CD4-positive, alpha-beta memory T cell (primary cell): Measurements from ENCODE around the gene LIN7A. TPM values are rescaled to one million over a fixed set of nuclear protein-coding genes. Genes with fewer than 3 reads are reported as not detected.

Source experiments
- CTCF ChIA-PET: fragments of 350-600 bp; sonication (Branson Sonifier 250); formaldehyde crosslinking; loops from one replicate; lab custom pipeline; 2021; ENCODE audit warnings: inconsistent platforms; ENCODE audit not compliant: partially characterized antibody; lab: Charles Lee
- POLR2A ChIA-PET: fragments of 350-600 bp; sonication (Branson Sonifier 250); formaldehyde crosslinking; loops from one replicate; lab custom pipeline; 2021; ENCODE audit not compliant: partially characterized antibody; lab: Charles Lee
- DNase-seq, 5 donors: peaks; one replicate each; pipeline versions ENCODE4 v3.0.0 to v3.0.0-alpha.2; 2020 to 2022; ENCODE audit warnings: mixed read lengths in 1 of 5
- H3K27ac ChIP-seq: one replicate; pipeline ENCODE4 v1.7.0; 2013; ENCODE audit warnings: low read depth, low read length
- H3K27me3 ChIP-seq: 2 replicates; pipeline ENCODE4 v1.7.0; 2013; ENCODE audit warnings: mild to moderate bottlenecking, low read length, moderate library complexity; ENCODE audit not compliant: insufficient read depth
- H3K36me3 ChIP-seq: 2 replicates; pipeline ENCODE4 v1.7.0; 2013; ENCODE audit warnings: mild to moderate bottlenecking, low read length, moderate library complexity; ENCODE audit not compliant: insufficient read depth
- H3K4me1 ChIP-seq: 2 replicates; pipeline ENCODE4 v1.7.0; 2013; ENCODE audit warnings: mild to moderate bottlenecking, low read length, moderate library complexity; ENCODE audit not compliant: insufficient read depth
- H3K4me3 ChIP-seq, 2 donors: one replicate each; pipeline ENCODE4 v1.7.0; 2013; ENCODE audit warnings: low read length in 2 of 2, mild to moderate bottlenecking in 1 of 2
- H3K9me3 ChIP-seq, 2 donors: one replicate each; pipeline ENCODE4 v1.7.0; 2013; ENCODE audit warnings: low read length in 2 of 2, control low read depth in 1 of 2; ENCODE audit not compliant: control insufficient read depth in 1 of 2
- H3K27ac Mint-ChIP-seq, 7 donors: one replicate each; pipeline ENCODE4 v1.8.0; 2020 to 2021; ENCODE audit warnings: mixed read lengths in 7 of 7, mild to moderate bottlenecking in 6 of 7, inconsistent platforms in 3 of 7, moderate library complexity in 3 of 7
- H3K27me3 Mint-ChIP-seq, 2 donors: one replicate each; pipeline ENCODE4 v1.8.0; 2020 to 2021; ENCODE audit warnings: mixed read lengths in 2 of 2
- H3K36me3 Mint-ChIP-seq, 2 donors: one replicate each; pipeline ENCODE4 v1.8.0; 2020 to 2021; ENCODE audit warnings: mixed read lengths in 2 of 2, inconsistent platforms in 1 of 2, mild to moderate bottlenecking in 1 of 2
- H3K4me1 Mint-ChIP-seq, 4 donors: one replicate each; pipeline ENCODE4 v1.8.0; 2020 to 2021; ENCODE audit warnings: mixed read lengths in 4 of 4, mild to moderate bottlenecking in 1 of 4
- H3K4me3 Mint-ChIP-seq, 8 donors: one replicate each; pipeline ENCODE4 v1.8.0; 2020 to 2021; ENCODE audit warnings: mixed read lengths in 8 of 8, mild to moderate bottlenecking in 7 of 8, moderate library complexity in 6 of 8, inconsistent platforms in 3 of 8
- H3K9me3 Mint-ChIP-seq, 8 donors: one replicate each; pipeline ENCODE4 v1.8.0; 2020 to 2021; ENCODE audit warnings: mixed read lengths in 8 of 8, mild to moderate bottlenecking in 5 of 8, inconsistent platforms in 3 of 8, moderate library complexity in 1 of 8
- intact Hi-C: fragments of 100-400 bp; cut with micrococcal nuclease; formaldehyde crosslinking; loops from one replicate; pipeline ENCODE4 v1.15.1; 2023
- polyA plus RNA-seq, 2 donors: library from polyadenylated mRNA; unstranded; fragments of 300-500 nt; fragmentation: Illumina TruSeq; gene quantifications; one replicate each; pipeline ENCODE4 v1.2.3, GENCODE V29; 2021
- total RNA-seq, 2 experiments: library from RNA; stranded (reverse); gene quantifications; one replicate each; pipeline ENCODE4 v1.2.3, GENCODE V29; 2021

Gene LIN7A
- total and polyA plus RNA-seq, 4 experiments from 2014 or later = not detected

DNA sequence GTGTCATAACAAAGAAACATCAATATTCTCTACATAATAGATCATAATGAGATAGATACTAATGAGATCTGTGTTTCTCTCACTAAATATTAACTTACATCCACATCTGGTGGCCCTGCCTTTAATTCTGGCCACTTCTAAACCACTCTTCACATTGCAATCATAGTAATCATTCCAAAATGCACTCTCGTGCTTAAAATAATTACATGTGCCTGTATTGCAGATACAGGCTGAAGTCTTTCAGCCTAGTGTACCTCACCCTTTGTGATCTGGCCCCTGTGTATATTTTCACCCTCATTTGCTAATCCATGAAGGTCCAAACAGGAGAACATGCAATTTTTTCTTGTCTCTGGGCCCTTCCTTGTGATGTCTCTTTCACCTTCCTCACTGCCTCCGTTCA lies 108.0 kb downstream of the LIN7A start:
- Histone ChIP-seq H3K27me3 (no peaks in the 10 kb centered on the region), H3K36me3 (no peaks in the 10 kb centered on the region), H3K4me1 (no peaks in the 10 kb centered on the region), H3K4me3 (no peak overlapping the region), H3K27ac (no peak overlapping the region), H3K9me3 (no peaks in the 10 kb centered on the region)
- Mint-ChIP-seq H3K36me3 (no peaks in the 10 kb centered on the region), H3K4me3 (no peak overlapping the region), H3K27me3 (no peaks in the 10 kb centered on the region), H3K9me3 (peaks cover 0 to 11% (median 3%) of the 10 kb centered on the region in 8 donors), H3K4me1 (peaks cover 0 to 2% (median 0%) of the 10 kb centered on the region in 4 donors), H3K27ac (no peak overlapping the region)
- intact Hi-C loops = no loop called here
- no peak for DNase-seq
- ChIA-PET POLR2A (no interaction called here), CTCF (no interaction called here)

DNA sequence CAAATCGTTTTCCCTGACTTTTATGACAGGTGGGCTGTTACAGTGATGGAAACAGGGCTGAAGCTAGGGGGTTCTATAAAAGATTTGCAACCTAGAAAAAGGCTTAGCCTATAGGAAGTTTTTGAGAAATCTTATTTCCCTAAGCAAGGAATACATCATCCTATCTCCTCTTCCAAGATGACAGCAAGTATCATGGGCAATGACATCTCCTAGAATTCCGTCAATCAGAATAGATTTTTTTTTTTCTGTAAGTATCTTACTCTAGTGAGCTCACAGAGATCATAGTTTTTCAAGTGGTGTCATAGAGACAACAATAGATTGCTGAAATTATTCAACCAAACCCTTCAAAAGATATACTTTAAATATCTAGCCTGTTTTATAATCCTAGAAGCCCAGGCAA lies 112.2 kb downstream of the LIN7A start:
- CTCF ChIA-PET = no interaction called here

DNA sequence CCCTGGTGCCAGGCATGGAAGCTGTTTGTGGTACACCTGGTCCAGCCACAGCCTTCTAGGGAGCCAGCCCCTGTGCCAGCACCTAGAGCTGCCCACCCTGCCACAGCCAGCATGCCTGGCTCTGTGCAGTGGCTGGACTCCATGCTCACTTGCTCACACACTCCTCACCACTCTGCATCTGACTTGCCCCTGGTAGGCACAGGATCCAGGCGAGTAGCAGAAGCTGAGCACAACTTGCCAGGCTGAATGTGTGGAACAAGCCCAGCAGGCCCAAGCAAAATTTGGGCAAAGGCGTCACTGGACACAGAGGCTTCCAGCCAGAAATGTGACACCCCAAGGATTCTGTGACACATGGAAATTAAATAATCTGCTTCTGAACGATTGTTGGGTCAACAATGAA lies 114.3 kb downstream of the LIN7A start:
- H3K4me1 ChIP-seq = no peaks in the 10 kb centered on the region
- Mint-ChIP-seq H3K9me3 (peaks cover 0 to 11% (median under 1%) of the 10 kb centered on the region in 8 donors), H3K4me1 (no peaks in the 10 kb centered on the region), H3K27ac (no peak overlapping the region), H3K4me3 (no peak overlapping the region), H3K36me3 (no peaks in the 10 kb centered on the region), H3K27me3 (no peaks in the 10 kb centered on the region)
- ChIA-PET POLR2A (no interaction called here), CTCF (no interaction called here)
- no peaks in the 10 kb centered on the region for H3K27me3 ChIP-seq
- no peak overlapping the region for H3K4me3 ChIP-seq
- no peaks in the 10 kb centered on the region for H3K9me3 ChIP-seq
- peak in 1 of 5 donors; percentile 17 for DNase-seq
- intact Hi-C loops = no loop called here
- H3K36me3 ChIP-seq = no peaks in the 10 kb centered on the region
- no peak overlapping the region for H3K27ac ChIP-seq

More for the DNA sequence above, 112.2 kb downstream of the LIN7A start:
- no peaks in the 10 kb centered on the region for H3K36me3 Mint-ChIP-seq
- Histone ChIP-seq H3K4me1 (no peaks in the 10 kb centered on the region), H3K27me3 (no peaks in the 10 kb centered on the region), H3K9me3 (no peaks in the 10 kb centered on the region), H3K36me3 (no peaks in the 10 kb centered on the region), H3K4me3 (no peak overlapping the region), H3K27ac (no peak overlapping the region)
- no peaks in the 10 kb centered on the region for H3K27me3 Mint-ChIP-seq
- H3K4me1 Mint-ChIP-seq = no peaks in the 10 kb centered on the region
- intact Hi-C loops = no loop called here
- POLR2A ChIA-PET = no interaction called here
- DNase-seq = no peak
- peaks cover 0 to 11% (median 0%) of the 10 kb centered on the region in 8 donors for H3K9me3 Mint-ChIP-seq
- no peak overlapping the region for H3K4me3 Mint-ChIP-seq
- H3K27ac Mint-ChIP-seq = no peak overlapping the region

DNA sequence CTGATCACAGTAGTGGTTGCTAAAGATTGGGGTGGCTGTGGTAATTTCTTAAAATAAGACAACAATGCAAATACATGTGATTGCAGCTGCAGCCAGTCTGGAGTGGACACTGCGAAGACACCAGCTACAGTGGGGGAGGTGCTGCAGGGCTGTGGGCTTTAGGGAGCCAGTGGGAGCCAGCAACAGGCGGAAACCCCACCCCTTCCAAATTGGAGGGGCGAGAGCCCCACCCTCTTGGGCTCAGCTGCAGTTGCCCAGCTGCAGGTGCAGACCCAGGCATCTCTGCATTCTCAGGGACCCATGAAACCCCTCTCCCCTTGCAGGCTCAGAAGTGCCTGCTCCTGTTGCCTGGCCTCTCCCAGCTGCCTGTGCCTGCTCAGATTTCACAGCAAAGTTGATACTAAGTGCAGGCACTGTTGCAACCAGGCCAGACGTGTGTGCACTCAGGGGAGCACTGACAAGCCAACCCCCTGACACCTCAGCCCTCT lies 116.2 kb downstream of the LIN7A start:
- H3K27me3 Mint-ChIP-seq = no peaks in the 10 kb centered on the region
- H3K4me3 Mint-ChIP-seq = no peak overlapping the region

DNA sequence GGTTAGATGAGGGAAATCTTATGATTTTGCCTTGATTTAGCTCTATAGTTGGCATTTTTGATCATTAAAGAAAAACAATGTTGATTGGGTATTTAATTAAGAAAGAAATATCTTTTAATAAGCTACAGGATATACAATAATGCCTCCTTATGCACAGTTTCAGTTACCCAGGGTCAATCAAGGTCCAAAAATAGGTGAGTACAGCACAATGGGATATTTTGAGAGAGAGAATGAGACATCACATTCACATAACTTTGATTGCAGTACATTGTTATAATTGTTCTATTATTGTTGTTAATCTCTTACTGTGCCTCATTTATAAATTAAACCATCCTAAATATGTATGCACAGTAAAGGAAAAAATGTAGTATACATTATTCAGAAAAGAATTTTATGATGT lies 118.9 kb downstream of the LIN7A start:
- intact Hi-C loops = no loop called here
- Histone ChIP-seq H3K36me3 (no peaks in the 10 kb centered on the region), H3K27me3 (no peaks in the 10 kb centered on the region), H3K27ac (no peak overlapping the region), H3K4me3 (no peak overlapping the region), H3K9me3 (no peaks in the 10 kb centered on the region), H3K4me1 (no peaks in the 10 kb centered on the region)
- no peaks in the 10 kb centered on the region for H3K4me1 Mint-ChIP-seq
- ChIA-PET CTCF (no interaction called here), POLR2A (no interaction called here)
- H3K27me3 Mint-ChIP-seq = no peaks in the 10 kb centered on the region
- no peak overlapping the region for H3K27ac Mint-ChIP-seq
- no peak for DNase-seq
- no peaks in the 10 kb centered on the region for H3K36me3 Mint-ChIP-seq
- H3K9me3 Mint-ChIP-seq = peaks cover 0 to 9% (median 2%) of the 10 kb centered on the region in 8 donors
- H3K4me3 Mint-ChIP-seq = no peak overlapping the region

More for the DNA sequence above, 116.2 kb downstream of the LIN7A start:
- Histone ChIP-seq H3K4me1 (no peaks in the 10 kb centered on the region), H3K27ac (no peak overlapping the region), H3K27me3 (no peaks in the 10 kb centered on the region), H3K36me3 (no peaks in the 10 kb centered on the region), H3K4me3 (no peak overlapping the region), H3K9me3 (no peaks in the 10 kb centered on the region)
- CTCF ChIA-PET = no interaction called here
- Mint-ChIP-seq H3K9me3 (peaks cover 0 to 11% (median 2%) of the 10 kb centered on the region in 8 donors), H3K36me3 (no peaks in the 10 kb centered on the region), H3K4me1 (no peaks in the 10 kb centered on the region), H3K27ac (no peak overlapping the region)
- intact Hi-C loops = no loop called here
- POLR2A ChIA-PET = no interaction called here
- DNase-seq = no peak

DNA sequence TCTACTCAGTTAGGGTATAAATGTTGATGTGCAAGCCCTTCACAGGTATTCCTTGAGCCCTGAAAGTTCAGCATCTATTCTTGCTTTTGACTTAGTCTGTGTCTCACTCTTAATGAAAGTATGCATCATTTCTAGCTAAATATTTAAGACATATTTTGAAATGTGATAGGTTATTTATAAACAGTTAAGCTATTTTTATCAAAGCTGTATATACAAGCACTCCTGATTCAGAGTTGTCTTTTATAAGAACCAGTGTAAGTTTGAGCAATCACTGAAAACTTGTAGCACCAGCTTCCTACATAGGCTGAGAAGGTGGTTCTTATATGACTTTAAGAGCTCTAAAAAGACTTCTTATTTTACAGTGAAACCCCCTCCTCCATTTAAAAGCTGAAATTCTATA lies 122.4 kb downstream of the LIN7A start:
- Histone ChIP-seq H3K27ac (no peak overlapping the region), H3K27me3 (no peaks in the 10 kb centered on the region), H3K4me3 (no peak overlapping the region), H3K4me1 (no peaks in the 10 kb centered on the region), H3K9me3 (no peaks in the 10 kb centered on the region), H3K36me3 (no peaks in the 10 kb centered on the region)
- POLR2A ChIA-PET = no interaction called here
- no peak for DNase-seq
- no peak overlapping the region for H3K27ac Mint-ChIP-seq
- intact Hi-C loops = no loop called here
- no peaks in the 10 kb centered on the region for H3K27me3 Mint-ChIP-seq
- CTCF ChIA-PET = no interaction called here
- no peaks in the 10 kb centered on the region for H3K4me1 Mint-ChIP-seq
- no peak overlapping the region for H3K4me3 Mint-ChIP-seq
- peaks cover 0 to 3% (median 2%) of the 10 kb centered on the region in 8 donors for H3K9me3 Mint-ChIP-seq
- H3K36me3 Mint-ChIP-seq = no peaks in the 10 kb centered on the region

DNA sequence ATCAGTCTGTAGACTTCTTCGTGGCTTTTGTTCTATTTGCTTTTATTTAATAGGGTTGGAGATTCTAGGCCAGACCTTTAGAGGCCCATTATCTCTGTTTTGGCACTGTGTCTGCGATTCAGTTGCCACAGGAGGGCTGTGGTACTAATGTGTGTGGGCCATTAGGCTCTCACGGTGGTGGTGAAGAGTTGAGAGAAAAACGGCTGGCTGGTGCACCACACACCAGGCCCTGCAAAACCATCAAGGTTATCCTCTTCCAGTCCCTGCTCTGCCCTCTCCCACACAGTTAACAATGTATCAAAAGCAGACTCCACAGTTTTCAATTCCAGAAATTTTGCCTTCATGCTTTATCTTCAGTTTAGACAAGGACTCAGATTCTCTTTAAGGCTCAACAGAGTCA lies 123.3 kb downstream of the LIN7A start:
- Histone ChIP-seq H3K27me3 (no peaks in the 10 kb centered on the region), H3K4me3 (no peak overlapping the region), H3K36me3 (no peaks in the 10 kb centered on the region), H3K27ac (no peak overlapping the region), H3K9me3 (no peaks in the 10 kb centered on the region), H3K4me1 (no peaks in the 10 kb centered on the region)
- no peak for DNase-seq
- Mint-ChIP-seq H3K27me3 (no peaks in the 10 kb centered on the region), H3K4me1 (no peaks in the 10 kb centered on the region), H3K9me3 (peaks cover 0 to 3% (median 2%) of the 10 kb centered on the region in 8 donors), H3K4me3 (no peak overlapping the region), H3K27ac (no peak overlapping the region), H3K36me3 (no peaks in the 10 kb centered on the region)
- ChIA-PET CTCF (no interaction called here), POLR2A (no interaction called here)
- intact Hi-C loops = no loop called here

DNA sequence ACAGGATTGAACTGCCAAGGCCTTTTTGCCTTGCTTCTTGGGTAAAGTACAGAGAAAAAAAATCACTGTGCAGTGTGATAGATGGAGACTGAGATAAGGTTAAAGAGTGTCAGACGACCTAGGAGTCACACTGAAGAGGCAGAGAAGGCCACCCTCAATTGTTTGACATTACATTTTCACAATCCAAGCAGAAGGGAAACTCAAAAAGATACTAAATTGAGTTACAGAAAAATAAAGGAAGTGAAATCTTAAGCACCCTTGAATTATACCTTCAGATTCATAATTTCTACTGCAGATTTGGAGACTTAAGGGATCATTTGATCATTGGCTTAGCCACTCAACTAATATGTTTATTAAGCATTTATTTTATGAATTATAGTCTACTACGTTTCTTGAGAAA lies 123.9 kb downstream of the LIN7A start:
- H3K4me3 ChIP-seq = no peak overlapping the region
- Mint-ChIP-seq H3K4me3 (no peak overlapping the region), H3K27me3 (no peaks in the 10 kb centered on the region), H3K36me3 (no peaks in the 10 kb centered on the region), H3K9me3 (peaks cover 0 to 3% (median 1%) of the 10 kb centered on the region in 8 donors), H3K4me1 (no peaks in the 10 kb centered on the region), H3K27ac (no peak overlapping the region)
- no peaks in the 10 kb centered on the region for H3K4me1 ChIP-seq
- CTCF ChIA-PET = no interaction called here
- no peaks in the 10 kb centered on the region for H3K9me3 ChIP-seq
- no peaks in the 10 kb centered on the region for H3K36me3 ChIP-seq
- intact Hi-C loops = no loop called here
- no peak for DNase-seq
- H3K27me3 ChIP-seq = no peaks in the 10 kb centered on the region
- no peak overlapping the region for H3K27ac ChIP-seq
- POLR2A ChIA-PET = no interaction called here
